CD14-positive monocyte (primary cell): ENCODE data around the gene NTPCR. TPM values are rescaled to one million over a fixed set of nuclear protein-coding genes. Genes with fewer than 3 reads are reported as not detected.
"Not testable (repeated sequence)": the region's sequence is repeated elsewhere in the genome, so short reads cannot be mapped to it uniquely, and the experiment has no call there.

Experiments used
- DNase-seq, 3 donors: peaks; one replicate each; pipeline ENCODE4 v3.0.0-alpha.2; 2011 to 2022
- H2AFZ ChIP-seq: 2 replicates; pipeline ENCODE4 v1.6.0; 2012; ENCODE audit warnings: mild to moderate bottlenecking, low read depth, low read length, inconsistent platforms; ENCODE audit not compliant: insufficient read depth, poor library complexity, severe bottlenecking
- H3K27ac ChIP-seq, 2 donors: 1 replicate in 1 of 2; 2 replicates in 1 of 2; pipeline ENCODE4 v1.5.1; 2012 to 2013; ENCODE audit warnings: low read length in 2 of 2, control low read depth in 1 of 2, inconsistent platforms in 1 of 2, low read depth in 1 of 2, mild to moderate bottlenecking in 1 of 2
- H3K27me3 ChIP-seq, 2 donors: one replicate each; pipeline versions ENCODE4 v1.6.0 to v1.6.1; 2011 to 2013; ENCODE audit warnings: low read length in 2 of 2; ENCODE audit not compliant: control insufficient read depth in 2 of 2, insufficient read depth in 2 of 2
- H3K36me3 ChIP-seq, 2 donors: replicated peaks in 1 of 2; 1 replicate in 1 of 2; 2 replicates in 1 of 2; pipeline versions ENCODE4 v1.5.1 to v1.6.1; 2012 to 2013; ENCODE audit warnings: low read length in 2 of 2, control low read depth in 1 of 2, inconsistent platforms in 1 of 2, mild to moderate bottlenecking in 1 of 2; ENCODE audit not compliant: insufficient read depth in 2 of 2, control insufficient read depth in 1 of 2
- H3K4me1 ChIP-seq, 2 donors: 1 replicate in 1 of 2; 2 replicates in 1 of 2; pipeline versions ENCODE4 v1.5.1 to v1.6.1; 2012 to 2013; ENCODE audit warnings: low read length in 2 of 2, control low read depth in 1 of 2, inconsistent platforms in 1 of 2, mild to moderate bottlenecking in 1 of 2, moderate library complexity in 1 of 2; ENCODE audit not compliant: insufficient read depth in 2 of 2, control insufficient read depth in 1 of 2
- H3K4me2 ChIP-seq: replicated peaks from 2 replicates; pipeline ENCODE3; 2012; ENCODE audit warnings: low read length, moderate library complexity, mild to moderate bottlenecking; ENCODE audit not compliant: poor library complexity, severe bottlenecking; ENCODE audit errors: extremely low read depth
- H3K4me3 ChIP-seq, 3 experiments: fragments of 200-600 bp in 1 of 3; sonication (generic) in 1 of 3; replicated peaks in 1 of 3; 1 replicate in 2 of 3; 2 replicates in 1 of 3; pipeline ENCODE4 v1.5.1; 2011 to 2013; ENCODE audit warnings: low read length in 3 of 3, mild to moderate bottlenecking in 3 of 3, control low read depth in 2 of 3, low read depth in 2 of 3, inconsistent platforms in 1 of 3, moderate library complexity in 1 of 3
- H3K79me2 ChIP-seq: 2 replicates; pipeline ENCODE4 v1.6.0; 2012; ENCODE audit warnings: mild to moderate bottlenecking, control low read depth, inconsistent platforms, low read length, moderate library complexity; ENCODE audit not compliant: insufficient read depth
- H3K9ac ChIP-seq: 2 replicates; pipeline ENCODE4 v1.6.0; 2017; ENCODE audit warnings: low read length, mild to moderate bottlenecking; ENCODE audit not compliant: insufficient read depth, poor library complexity, severe bottlenecking
- H3K9me3 ChIP-seq, 2 donors: replicated peaks in 1 of 2; 1 replicate in 1 of 2; 2 replicates in 1 of 2; pipeline versions ENCODE4 v1.5.1 to v1.6.1; 2012 to 2013; ENCODE audit warnings: low read length in 2 of 2, control low read depth in 1 of 2; ENCODE audit not compliant: control insufficient read depth in 1 of 2, insufficient read depth in 1 of 2
- H4K20me1 ChIP-seq: 2 replicates; pipeline ENCODE4 v1.6.0; 2012; ENCODE audit warnings: mild to moderate bottlenecking, low read length, control low read depth, moderate library complexity; ENCODE audit not compliant: insufficient read depth
- H3K27ac Mint-ChIP-seq, 7 donors: one replicate each; pipeline ENCODE4 v1.8.0; 2020; ENCODE audit warnings: mild to moderate bottlenecking in 7 of 7, mixed read lengths in 7 of 7, moderate library complexity in 6 of 7, inconsistent platforms in 2 of 7
- H3K27me3 Mint-ChIP-seq, 3 donors: one replicate each; pipeline ENCODE4 v1.8.0; 2021 to 2022; ENCODE audit warnings: low read depth in 3 of 3, mild to moderate bottlenecking in 3 of 3, mixed read lengths in 3 of 3, moderate library complexity in 3 of 3, inconsistent platforms in 1 of 3
- H3K36me3 Mint-ChIP-seq, 2 donors: one replicate each; pipeline ENCODE4 v1.8.0; 2020; ENCODE audit warnings: mixed read lengths in 2 of 2, inconsistent platforms in 1 of 2, mild to moderate bottlenecking in 1 of 2
- H3K4me1 Mint-ChIP-seq: one replicate; pipeline ENCODE4 v1.8.0; 2020; ENCODE audit warnings: mild to moderate bottlenecking, mixed read lengths
- H3K4me3 Mint-ChIP-seq, 2 donors: one replicate each; pipeline ENCODE4 v1.8.0; 2020; ENCODE audit warnings: mild to moderate bottlenecking in 2 of 2, mixed read lengths in 2 of 2, moderate library complexity in 1 of 2
- H3K9me3 Mint-ChIP-seq, 7 donors: one replicate each; pipeline ENCODE4 v1.8.0; 2020 to 2022; ENCODE audit warnings: mixed read lengths in 7 of 7, mild to moderate bottlenecking in 6 of 7, moderate library complexity in 6 of 7, inconsistent platforms in 2 of 7
- WGBS: methylation state at CpG from one replicate; pipeline ENCODE4 v1.1.5; 2013; ENCODE audit warnings: missing lambda C conversion rate; ENCODE audit not compliant: insufficient coverage; 5-methylcytosine and 5-hydroxymethylcytosine counted together
- intact Hi-C, 2 donors: fragments of 100-400 bp; cut with micrococcal nuclease; formaldehyde crosslinking; loops; one replicate each; pipeline versions ENCODE4 v1.15.0 to v1.15.1; 2023
- polyA plus RNA-seq, 3 donors: library from polyadenylated mRNA; depleted of rRNA in 1 of 3; unstranded in 2 of 3; stranded (reverse) in 1 of 3; fragments of 300-500 nt in 2 of 3; fragments of >200 nt in 1 of 3; fragmentation: Illumina TruSeq in 2 of 3; gene quantifications; 1 replicate in 2 of 3; 2 replicates in 1 of 3; pipeline ENCODE4 v1.2.3, GENCODE V29; 2012 to 2021
- TF ChIP-seq, protein P1 (sequence below): fragments of 200-600 bp; IDR thresholded peaks from one replicate; pipeline ENCODE4 v1.8.0; 2022; ENCODE audit warnings: antibody characterized with exemption, mild to moderate bottlenecking

The NTPCR gene
- polyA plus RNA-seq, 3 donors = 8.6 to 42.0 (median 31.7) TPM

DNA sequence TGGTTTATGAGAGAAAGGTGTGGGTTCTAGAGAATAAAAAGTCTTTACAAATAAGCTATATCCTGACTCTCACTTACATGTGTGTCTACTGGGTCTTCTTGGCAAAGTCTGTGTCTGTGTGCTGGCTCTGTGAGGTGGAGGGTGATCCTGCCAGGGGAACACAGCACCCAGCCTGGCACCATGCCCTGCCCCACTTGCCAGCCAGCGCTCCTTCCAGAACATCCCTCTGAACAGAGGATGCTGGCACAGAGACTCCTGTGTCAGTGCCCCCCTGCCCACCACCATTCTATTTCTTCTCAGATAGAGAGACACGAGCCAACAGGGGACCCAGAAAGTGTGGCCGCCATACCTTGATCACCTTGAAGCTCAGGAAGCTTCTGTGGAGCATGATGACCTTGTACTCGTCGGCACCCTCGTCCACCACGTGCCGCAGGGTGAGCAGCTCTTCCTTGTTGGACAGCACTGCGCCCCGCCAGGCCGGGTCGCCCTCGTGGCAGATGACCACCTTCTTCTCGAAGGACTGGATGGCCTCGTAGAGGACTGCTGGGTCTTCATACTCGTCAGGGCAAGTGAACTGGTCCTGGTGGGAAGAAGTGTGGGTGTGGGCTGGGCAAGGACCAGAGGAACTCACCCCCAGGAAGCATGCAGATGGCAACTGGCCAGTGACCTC lies 49.7 kb downstream of the NTPCR start:
- TF ChIP-seq, protein P1, sequence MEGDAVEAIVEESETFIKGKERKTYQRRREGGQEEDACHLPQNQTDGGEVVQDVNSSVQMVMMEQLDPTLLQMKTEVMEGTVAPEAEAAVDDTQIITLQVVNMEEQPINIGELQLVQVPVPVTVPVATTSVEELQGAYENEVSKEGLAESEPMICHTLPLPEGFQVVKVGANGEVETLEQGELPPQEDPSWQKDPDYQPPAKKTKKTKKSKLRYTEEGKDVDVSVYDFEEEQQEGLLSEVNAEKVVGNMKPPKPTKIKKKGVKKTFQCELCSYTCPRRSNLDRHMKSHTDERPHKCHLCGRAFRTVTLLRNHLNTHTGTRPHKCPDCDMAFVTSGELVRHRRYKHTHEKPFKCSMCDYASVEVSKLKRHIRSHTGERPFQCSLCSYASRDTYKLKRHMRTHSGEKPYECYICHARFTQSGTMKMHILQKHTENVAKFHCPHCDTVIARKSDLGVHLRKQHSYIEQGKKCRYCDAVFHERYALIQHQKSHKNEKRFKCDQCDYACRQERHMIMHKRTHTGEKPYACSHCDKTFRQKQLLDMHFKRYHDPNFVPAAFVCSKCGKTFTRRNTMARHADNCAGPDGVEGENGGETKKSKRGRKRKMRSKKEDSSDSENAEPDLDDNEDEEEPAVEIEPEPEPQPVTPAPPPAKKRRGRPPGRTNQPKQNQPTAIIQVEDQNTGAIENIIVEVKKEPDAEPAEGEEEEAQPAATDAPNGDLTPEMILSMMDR = no peak
- peaks cover 0 to 6% (median 0%) of the 10 kb centered on the region in 7 donors for H3K9me3 Mint-ChIP-seq
- H3K27ac Mint-ChIP-seq = no peak overlapping the region
- Histone ChIP-seq H3K36me3 (peaks cover 4 to 38% of the 10 kb centered on the region in 2 donors), H3K27ac (no peak overlapping the region), H3K79me2 (no peaks in the 10 kb centered on the region), H3K4me2 (no peak overlapping the region), H2AFZ (no peak overlapping the region), H3K9ac (no peak overlapping the region), H3K4me3 (no peak overlapping the region), H3K4me1 (no peaks in the 10 kb centered on the region), H4K20me1 (no peaks in the 10 kb centered on the region), H3K27me3 (no peaks in the 10 kb centered on the region), H3K9me3 (no peaks in the 10 kb centered on the region)
- peaks cover 0 to 1% (median 0%) of the 10 kb centered on the region in 3 donors for H3K27me3 Mint-ChIP-seq
- WGBS = 96% methylated on average over 7 of the region's 16 CpGs
- no peak for DNase-seq
- H3K4me3 Mint-ChIP-seq = no peak overlapping the region
- H3K36me3 Mint-ChIP-seq = peaks cover 35 to 44% of the 10 kb centered on the region in 2 donors
- H3K4me1 Mint-ChIP-seq = no peaks in the 10 kb centered on the region
- intact Hi-C loops = no loop called here

DNA sequence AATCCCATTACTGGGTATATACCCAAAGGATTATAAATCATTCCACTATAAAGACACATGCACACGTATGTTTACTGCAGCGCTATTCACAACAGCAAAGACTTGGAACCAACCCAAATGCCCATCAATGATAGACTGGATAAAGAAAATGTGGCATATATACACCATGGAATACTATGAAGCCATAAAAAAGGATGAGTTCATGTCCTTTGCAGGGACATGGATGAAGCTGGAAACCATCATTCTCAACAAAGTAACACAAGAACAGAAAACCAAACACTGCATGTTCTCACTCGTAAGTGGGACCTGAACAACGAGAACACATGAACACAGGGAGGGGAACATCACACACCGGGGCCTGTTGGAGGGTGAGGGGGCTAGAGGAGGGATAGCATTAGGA lies 53.2 kb downstream of the NTPCR start:
- intact Hi-C loops, H3K27ac Mint-ChIP-seq, H3K27me3 Mint-ChIP-seq, H3K9me3 ChIP-seq, H3K27me3 ChIP-seq, H3K9me3 Mint-ChIP-seq, H4K20me1 ChIP-seq, H3K27ac ChIP-seq, DNase-seq, H3K4me1 Mint-ChIP-seq, H3K4me1 ChIP-seq, H3K4me2 ChIP-seq, H3K79me2 ChIP-seq, H2AFZ ChIP-seq, H3K9ac ChIP-seq, H3K4me3 ChIP-seq, H3K4me3 Mint-ChIP-seq: not testable (repeated sequence)
- WGBS = 100% methylated on average over 3 of the region's 5 CpGs
- peaks cover 17 to 26% of the 10 kb centered on the region in 2 donors for H3K36me3 Mint-ChIP-seq
- peaks cover 0 to 18% of the 10 kb centered on the region in 2 donors for H3K36me3 ChIP-seq
